ENCODE measurements around the gene ABCA3.

DNA sequence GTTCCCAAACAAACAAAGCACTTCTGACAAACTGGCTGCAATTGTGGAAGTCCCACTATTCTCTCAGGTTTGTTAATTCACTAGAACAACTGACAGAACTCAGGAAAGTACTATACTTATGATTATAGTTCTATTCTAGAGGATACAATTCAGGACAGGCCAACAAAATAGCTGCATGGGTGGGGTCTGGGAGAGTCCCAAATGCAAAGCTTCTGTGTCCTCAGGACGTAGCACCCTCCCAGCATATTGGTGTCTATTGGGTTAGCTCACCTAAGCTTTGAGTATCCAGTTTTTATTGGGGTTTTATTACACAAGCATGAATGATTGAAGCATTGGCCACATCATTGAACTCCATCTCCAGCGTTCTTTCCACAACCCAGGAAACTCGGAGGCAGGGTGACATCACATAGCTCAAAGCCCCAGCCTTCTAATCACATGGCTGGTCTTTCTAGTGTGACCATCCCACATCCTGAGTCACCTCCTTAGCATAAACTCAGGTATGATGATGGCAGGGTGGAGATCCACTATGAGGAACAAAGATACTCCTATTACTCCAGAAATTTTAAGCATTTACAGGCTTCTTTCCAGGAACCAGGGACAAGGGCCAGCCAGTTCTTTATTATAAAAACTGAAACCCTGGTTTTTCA lies 44.8 kb upstream of the ABCA3 start:
- TF ChIP-seq, protein P1, sequence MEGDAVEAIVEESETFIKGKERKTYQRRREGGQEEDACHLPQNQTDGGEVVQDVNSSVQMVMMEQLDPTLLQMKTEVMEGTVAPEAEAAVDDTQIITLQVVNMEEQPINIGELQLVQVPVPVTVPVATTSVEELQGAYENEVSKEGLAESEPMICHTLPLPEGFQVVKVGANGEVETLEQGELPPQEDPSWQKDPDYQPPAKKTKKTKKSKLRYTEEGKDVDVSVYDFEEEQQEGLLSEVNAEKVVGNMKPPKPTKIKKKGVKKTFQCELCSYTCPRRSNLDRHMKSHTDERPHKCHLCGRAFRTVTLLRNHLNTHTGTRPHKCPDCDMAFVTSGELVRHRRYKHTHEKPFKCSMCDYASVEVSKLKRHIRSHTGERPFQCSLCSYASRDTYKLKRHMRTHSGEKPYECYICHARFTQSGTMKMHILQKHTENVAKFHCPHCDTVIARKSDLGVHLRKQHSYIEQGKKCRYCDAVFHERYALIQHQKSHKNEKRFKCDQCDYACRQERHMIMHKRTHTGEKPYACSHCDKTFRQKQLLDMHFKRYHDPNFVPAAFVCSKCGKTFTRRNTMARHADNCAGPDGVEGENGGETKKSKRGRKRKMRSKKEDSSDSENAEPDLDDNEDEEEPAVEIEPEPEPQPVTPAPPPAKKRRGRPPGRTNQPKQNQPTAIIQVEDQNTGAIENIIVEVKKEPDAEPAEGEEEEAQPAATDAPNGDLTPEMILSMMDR (IDR thresholded peaks at IDR 0.05), result no peak
- TF ChIP-seq EP300 (IDR thresholded peaks at IDR 0.05), result no peak

Measured in upper lobe of left lung (tissue), 4 donors.